HepG2 (cell line): ENCODE measurements around the gene LBR. TPM values are rescaled to one million over a fixed set of nuclear protein-coding genes. Genes with fewer than 3 reads are reported as not detected.

Experiments used
- ATF1 ChIP-seq: IDR thresholded peaks from 2 replicates; pipeline ENCODE4 v1.6.1; 2016; ENCODE audit warnings: mild to moderate bottlenecking, control low read depth
- BRD4 ChIP-seq: sonication (generic); formaldehyde crosslinking; IDR thresholded peaks from 2 replicates; pipeline ENCODE4 v1.4.0; 2020; ENCODE audit warnings: missing genetic modification reagents
- CC2D1A ChIP-seq: sonication (generic); formaldehyde crosslinking; IDR thresholded peaks from 2 replicates; pipeline ENCODE4 v1.8.1; 2023; ENCODE audit warnings: mild to moderate bottlenecking, missing genetic modification reagents
- JUN ChIP-seq: sonication (generic); formaldehyde crosslinking; IDR thresholded peaks from 2 replicates; pipeline ENCODE4 v1.4.0; 2020; ENCODE audit warnings: mild to moderate bottlenecking, missing genetic modification reagents
- KMT2B ChIP-seq: IDR thresholded peaks from 2 replicates; pipeline ENCODE4 v1.6.1; 2016; ENCODE audit warnings: missing genetic modification reagents, missing compliant biosample characterization
- MAFF ChIP-seq: IDR thresholded peaks from 2 replicates; pipeline ENCODE4 v1.6.1; 2011; ENCODE audit warnings: low read depth, low read length, improper control_type of control experiment
- MAZ ChIP-seq, 2 experiments: sonication (generic) in 1 of 2; formaldehyde crosslinking in 1 of 2; IDR thresholded peaks; 2 replicates each; pipeline versions ENCODE4 v1.5.0 to v1.6.1; 2012 to 2020; ENCODE audit warnings: low read depth in 2 of 2, mild to moderate bottlenecking in 2 of 2, borderline replicate concordance in 1 of 2, improper control_type of control experiment in 1 of 2, low read length in 1 of 2, missing genetic modification reagents in 1 of 2, moderate library complexity in 1 of 2
- NAIF1 ChIP-seq: sonication (generic); formaldehyde crosslinking; IDR thresholded peaks from 2 replicates; pipeline ENCODE4 v1.5.0; 2020; ENCODE audit warnings: mild to moderate bottlenecking, missing genetic modification reagents, borderline replicate concordance
- NCOR1 ChIP-seq: fragments of 200-600 bp; sonication (generic); IDR thresholded peaks from 2 replicates; pipeline ENCODE4 v1.7.0; 2017; ENCODE audit warnings: antibody characterized with exemption, low read length, borderline replicate concordance
- NONO ChIP-seq, 2 experiments: fragments of 450-650 bp in 1 of 2; sonication (generic) in 1 of 2; formaldehyde crosslinking in 1 of 2; IDR thresholded peaks in 1 of 2; conservative IDR thresholded peaks in 1 of 2; 2 replicates each; pipeline versions ENCODE4 v1.6.1 to v1.8.0; 2017 to 2022; ENCODE audit warnings: mild to moderate bottlenecking in 1 of 2, missing genetic modification reagents in 1 of 2, moderate library complexity in 1 of 2
- PAX8 ChIP-seq: sonication (generic); formaldehyde crosslinking; IDR thresholded peaks from 2 replicates; pipeline ENCODE4 v1.8.0; 2022; ENCODE audit warnings: mild to moderate bottlenecking, missing genetic modification reagents, borderline replicate concordance
- PHF8 ChIP-seq: sonication (generic); formaldehyde crosslinking; IDR thresholded peaks from 2 replicates; pipeline ENCODE4 v1.5.0; 2020; ENCODE audit warnings: missing genetic modification reagents
- PRPF4 ChIP-seq: fragments of 200-400 bp; formaldehyde crosslinking; IDR thresholded peaks from 2 replicates; pipeline ENCODE4 v1.6.1; 2016; ENCODE audit warnings: low read length, low read depth; ENCODE audit not compliant: poor library complexity, severe bottlenecking
- RNF219 ChIP-seq: sonication (generic); formaldehyde crosslinking; IDR thresholded peaks from 2 replicates; pipeline ENCODE4 v1.5.0; 2020; ENCODE audit warnings: mild to moderate bottlenecking, missing genetic modification reagents
- SOX6 ChIP-seq, 2 experiments: fragments of 450-650 bp in 1 of 2; sonication (generic) in 1 of 2; formaldehyde crosslinking in 1 of 2; IDR thresholded peaks; 2 replicates each; pipeline versions ENCODE4 v1.4.0 to v1.6.1; 2017 to 2020; ENCODE audit warnings: antibody characterized with exemption in 1 of 2, mild to moderate bottlenecking in 1 of 2, missing genetic modification reagents in 1 of 2
- SP1 ChIP-seq, 2 experiments: fragments of 450-650 bp in 1 of 2; sonication (generic) in 1 of 2; formaldehyde crosslinking in 1 of 2; IDR thresholded peaks; 2 replicates each; pipeline versions ENCODE4 v1.4.0 to v1.6.1; 2016 to 2020; ENCODE audit warnings: missing genetic modification reagents in 1 of 2
- WIZ ChIP-seq: sonication (generic); formaldehyde crosslinking; IDR thresholded peaks from 2 replicates; pipeline ENCODE4 v1.5.1; 2020; ENCODE audit warnings: mild to moderate bottlenecking, missing genetic modification reagents
- ZNF550 ChIP-seq: sonication (generic); formaldehyde crosslinking; IDR thresholded peaks from 2 replicates; pipeline ENCODE4 v1.4.0; 2020; ENCODE audit warnings: mild to moderate bottlenecking, missing genetic modification reagents, borderline replicate concordance
- ZNF558 ChIP-seq: sonication (generic); formaldehyde crosslinking; IDR thresholded peaks from 2 replicates; pipeline ENCODE4 v1.9.0; 2022; ENCODE audit warnings: mild to moderate bottlenecking, missing genetic modification reagents, borderline replicate concordance
- ZNF674 ChIP-seq: sonication (generic); formaldehyde crosslinking; IDR thresholded peaks from 2 replicates; pipeline ENCODE4 v1.5.0; 2020; ENCODE audit warnings: low read depth, mild to moderate bottlenecking, missing genetic modification reagents
- ZNF7 ChIP-seq: IDR thresholded peaks from 2 replicates; pipeline ENCODE4 v1.6.1; 2016; ENCODE audit warnings: missing biosample characterization, missing genetic modification reagents
- polyA plus RNA-seq, 8 experiments: library from polyadenylated mRNA; depleted of rRNA in 3 of 8; stranded (reverse) in 7 of 8; unstranded in 1 of 8; fragments of >200 nt; fragmentation: Illumina TruSeq in 4 of 8; extraction: Trizol in 4 of 8; gene quantifications; 2 replicates each; pipeline versions ENCODE4 v1.2.1 to v1.2.3, GENCODE V29; 2011 to 2016; ENCODE audit warnings: low read depth in 4 of 8, missing spikeins in 1 of 8, mixed read lengths in 1 of 8; ENCODE audit not compliant: insufficient read depth in 1 of 8
- total RNA-seq, 5 experiments: library from RNA; depleted of rRNA; stranded (reverse); fragments of >200 nt; fragmentation: Illumina TruSeq; extraction: Trizol; gene quantifications; 2 replicates each; pipeline ENCODE4 v1.2.3, GENCODE V29; 2016; ENCODE audit warnings: low read depth in 1 of 5
- TF ChIP-seq, protein P1 (sequence below): sonication (generic); formaldehyde crosslinking; IDR thresholded peaks from 2 replicates; pipeline ENCODE4 v1.5.0; 2020; ENCODE audit warnings: mild to moderate bottlenecking, missing genetic modification reagents, borderline replicate concordance

The LBR gene
- total and polyA plus RNA-seq, 2 of the 13 experiments (the other 11 are each of a cell fraction or from before 2014, with no cell fraction given): 38.9 to 76.7 TPM

GRCh38 chr1:225474986-225475820, 47.4 kb upstream of the LBR start (continued):
- TF ChIP-seq, protein P1, sequence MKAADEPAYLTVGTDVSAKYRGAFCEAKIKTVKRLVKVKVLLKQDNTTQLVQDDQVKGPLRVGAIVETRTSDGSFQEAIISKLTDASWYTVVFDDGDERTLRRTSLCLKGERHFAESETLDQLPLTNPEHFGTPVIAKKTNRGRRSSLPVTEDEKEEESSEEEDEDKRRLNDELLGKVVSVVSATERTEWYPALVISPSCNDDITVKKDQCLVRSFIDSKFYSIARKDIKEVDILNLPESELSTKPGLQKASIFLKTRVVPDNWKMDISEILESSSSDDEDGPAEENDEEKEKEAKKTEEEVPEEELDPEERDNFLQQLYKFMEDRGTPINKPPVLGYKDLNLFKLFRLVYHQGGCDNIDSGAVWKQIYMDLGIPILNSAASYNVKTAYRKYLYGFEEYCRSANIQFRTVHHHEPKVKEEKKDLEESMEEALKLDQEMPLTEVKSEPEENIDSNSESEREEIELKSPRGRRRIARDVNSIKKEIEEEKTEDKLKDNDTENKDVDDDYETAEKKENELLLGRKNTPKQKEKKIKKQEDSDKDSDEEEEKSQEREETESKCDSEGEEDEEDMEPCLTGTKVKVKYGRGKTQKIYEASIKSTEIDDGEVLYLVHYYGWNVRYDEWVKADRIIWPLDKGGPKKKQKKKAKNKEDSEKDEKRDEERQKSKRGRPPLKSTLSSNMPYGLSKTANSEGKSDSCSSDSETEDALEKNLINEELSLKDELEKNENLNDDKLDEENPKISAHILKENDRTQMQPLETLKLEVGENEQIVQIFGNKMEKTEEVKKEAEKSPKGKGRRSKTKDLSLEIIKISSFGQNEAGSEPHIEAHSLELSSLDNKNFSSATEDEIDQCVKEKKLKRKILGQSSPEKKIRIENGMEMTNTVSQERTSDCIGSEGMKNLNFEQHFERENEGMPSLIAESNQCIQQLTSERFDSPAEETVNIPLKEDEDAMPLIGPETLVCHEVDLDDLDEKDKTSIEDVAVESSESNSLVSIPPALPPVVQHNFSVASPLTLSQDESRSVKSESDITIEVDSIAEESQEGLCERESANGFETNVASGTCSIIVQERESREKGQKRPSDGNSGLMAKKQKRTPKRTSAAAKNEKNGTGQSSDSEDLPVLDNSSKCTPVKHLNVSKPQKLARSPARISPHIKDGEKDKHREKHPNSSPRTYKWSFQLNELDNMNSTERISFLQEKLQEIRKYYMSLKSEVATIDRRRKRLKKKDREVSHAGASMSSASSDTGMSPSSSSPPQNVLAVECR: peak; percentile 55; the same call in 1 of the 2 replicates
- no peak for TF ChIP-seq MAZ (IDR thresholded peaks at IDR 0.05; ENCODE audit: borderline replicate concordance, low read depth, low read length)
- peak; percentile 74 for TF ChIP-seq MAZ (CRISPR knock-in tag; IDR thresholded peaks at IDR 0.05; ENCODE audit: low read depth)
- 0 out of 2 replicates have a peak, but pooled peaks have one; percentile 38 for TF ChIP-seq JUN
- TF ChIP-seq NONO (IDR thresholded peaks at IDR 0.05): no peak
- peak; percentile 94 for TF ChIP-seq NONO (CRISPR knock-in tag; conservative IDR thresholded peaks at IDR 0.05)
- TF ChIP-seq PAX8 (CRISPR knock-in tag): 0 out of 2 replicates have a peak, but pooled peaks have one; percentile 27
- peak; percentile 34; the same call in 1 of the 2 replicates for TF ChIP-seq PHF8
- TF ChIP-seq WIZ (CRISPR knock-in tag): no peak
- no peak for TF ChIP-seq ZNF550
- TF ChIP-seq BRD4 (CRISPR knock-in tag): no peak
- no peak for TF ChIP-seq ZNF674
- no peak for TF ChIP-seq PRPF4
- no peak for TF ChIP-seq ATF1 (CRISPR knock-in tag)
- TF ChIP-seq NAIF1 (CRISPR knock-in tag): no peak
- no peak for TF ChIP-seq MAFF
- no peak for TF ChIP-seq ZNF7 (CRISPR knock-in tag)
- no peak for TF ChIP-seq ZNF558 (CRISPR knock-in tag)
- 0 out of 2 replicates have a peak, but pooled peaks have one; percentile 69 for TF ChIP-seq CC2D1A
- no peak for TF ChIP-seq RNF219 (CRISPR knock-in tag)
- TF ChIP-seq SOX6 (IDR thresholded peaks at IDR 0.05): no peak
- TF ChIP-seq SOX6 (CRISPR knock-in tag; IDR thresholded peaks at IDR 0.05): peak; percentile 43; the same call in 1 of the 2 replicates
- no peak for TF ChIP-seq NCOR1
- peak; percentile 37; the same call in 1 of the 2 replicates for TF ChIP-seq KMT2B (CRISPR knock-in tag)
- no peak for TF ChIP-seq SP1 (IDR thresholded peaks at IDR 0.05)
- TF ChIP-seq SP1 (CRISPR knock-in tag; IDR thresholded peaks at IDR 0.05): peak; percentile 13; the same call in 1 of the 2 replicates
